ENCODE data around the gene PRR33. TPM values are rescaled to one million over a fixed set of nuclear protein-coding genes. Genes with fewer than 3 reads are reported as not detected.

Gene PRR33
- total RNA-seq, 1 donor from 2014 or later = not detected

- peaks cover 23% of the 10 kb centered on the region for H3K27me3 Mint-ChIP-seq (ENCODE audit: low read depth, unreplicated experiment)
- H3K9ac ChIP-seq (ENCODE audit: low read length) = no peak overlapping the region
These were observed 22.0 kb downstream of the PRR33 start for GRCh38 chr11:1869427-1870325.

GRCh38 chr11:1868636-1869291, 22.9 kb downstream of the PRR33 start:
- Mint-ChIP-seq H3K9me3 (ENCODE audit: unreplicated experiment) (no peaks in the 10 kb centered on the region), H3K4me3 (ENCODE audit: unreplicated experiment) (no peak overlapping the region), H3K27me3 (ENCODE audit: low read depth, unreplicated experiment) (peaks cover 23% of the 10 kb centered on the region), H3K4me1 (ENCODE audit: low read depth, unreplicated experiment) (peaks cover 2% of the 10 kb centered on the region), H3K36me3 (ENCODE audit: low read depth, unreplicated experiment) (no peaks in the 10 kb centered on the region), H3K27ac (ENCODE audit: unreplicated experiment) (no peak overlapping the region)
- H2AFZ ChIP-seq (ENCODE audit: low read depth, low read length) = no peak overlapping the region
- H3K9me3 ChIP-seq (ENCODE audit: insufficient read depth, low read depth, low read length) = no peaks in the 10 kb centered on the region
- H3K9ac ChIP-seq (ENCODE audit: low read length) = no peak overlapping the region
- H4K20me1 ChIP-seq (ENCODE audit: insufficient read depth, low read length) = no peaks in the 10 kb centered on the region
- no peaks in the 10 kb centered on the region for H3K79me2 ChIP-seq (ENCODE audit: insufficient read depth, low read length)
- peaks cover 4% of the 10 kb centered on the region for H3K27me3 ChIP-seq (ENCODE audit: insufficient read depth, low read length)
- no peak overlapping the region for H3K4me3 ChIP-seq (ENCODE audit: insufficient read depth, low read depth, low read length)
- no peaks in the 10 kb centered on the region for H3K36me3 ChIP-seq (ENCODE audit: insufficient read depth, low read length)
- TF ChIP-seq EZH2 (IDR thresholded peaks at IDR 0.05; ENCODE audit: insufficient read depth, low read length) = no peak
- no peak for TF ChIP-seq CTCF (IDR thresholded peaks at IDR 0.05; ENCODE audit: insufficient read depth, low read depth, low read length)
- no peak overlapping the region for H3K4me2 ChIP-seq (ENCODE audit: low read length)
- no peak for FAIRE-seq
- peaks cover 11% of the 10 kb centered on the region for H3K4me1 ChIP-seq (ENCODE audit: insufficient read depth, low read length)
- H3K27ac ChIP-seq (ENCODE audit: low read depth, low read length) = no peak overlapping the region
- DNase-seq (ENCODE audit: low read depth) = no peak

More at GRCh38 chr11:1869427-1870325, 22.0 kb downstream of the PRR33 start:
- Mint-ChIP-seq H3K9me3 (ENCODE audit: unreplicated experiment) (no peaks in the 10 kb centered on the region), H3K4me3 (ENCODE audit: unreplicated experiment) (no peak overlapping the region), H3K36me3 (ENCODE audit: low read depth, unreplicated experiment) (no peaks in the 10 kb centered on the region), H3K27ac (ENCODE audit: unreplicated experiment) (no peak overlapping the region), H3K4me1 (ENCODE audit: low read depth, unreplicated experiment) (no peaks in the 10 kb centered on the region)
- Histone ChIP-seq H3K27me3 (ENCODE audit: insufficient read depth, low read length) (peaks cover 4% of the 10 kb centered on the region), H2AFZ (ENCODE audit: low read depth, low read length) (no peak overlapping the region), H3K4me2 (ENCODE audit: low read length) (no peak overlapping the region), H3K27ac (ENCODE audit: low read depth, low read length) (no peak overlapping the region), H3K9me3 (ENCODE audit: insufficient read depth, low read depth, low read length) (no peaks in the 10 kb centered on the region), H3K4me1 (ENCODE audit: insufficient read depth, low read length) (peaks cover 2% of the 10 kb centered on the region), H3K36me3 (ENCODE audit: insufficient read depth, low read length) (no peaks in the 10 kb centered on the region), H3K4me3 (ENCODE audit: insufficient read depth, low read depth, low read length) (no peak overlapping the region), H4K20me1 (ENCODE audit: insufficient read depth, low read length) (no peaks in the 10 kb centered on the region), H3K79me2 (ENCODE audit: insufficient read depth, low read length) (no peaks in the 10 kb centered on the region)
- no peak for FAIRE-seq
- no peak for DNase-seq (ENCODE audit: low read depth)
- no peak for TF ChIP-seq CTCF (IDR thresholded peaks at IDR 0.05; ENCODE audit: insufficient read depth, low read depth, low read length)
- TF ChIP-seq EZH2 (IDR thresholded peaks at IDR 0.05; ENCODE audit: insufficient read depth, low read length) = no peak

All from astrocyte (in vitro differentiated cells and primary cell).